K562 (cell line): Measurements from ENCODE around the gene SLC4A2. TPM values are rescaled to one million over a fixed set of nuclear protein-coding genes. Genes with fewer than 3 reads are reported as not detected.

Experiments
- ADNP ChIP-seq: fragments of 200-800 bp; sonication (Bioruptor generic); IDR thresholded peaks from 2 replicates; pipeline ENCODE4 v1.6.1; 2016; ENCODE audit warnings: missing genetic modification characterization, missing compliant biosample characterization
- CREM ChIP-seq: IDR thresholded peaks from 2 replicates; pipeline ENCODE4 v1.6.1; 2014; ENCODE audit warnings: antibody characterized with exemption, low read depth
- ESRRA ChIP-seq: fragments of 450-650 bp; IDR thresholded peaks from 2 replicates; pipeline ENCODE4 v1.6.1; 2014; ENCODE audit warnings: low read depth, mild to moderate bottlenecking, moderate library complexity, borderline replicate concordance
- ETV1 ChIP-seq: fragments of 450-650 bp; conservative IDR thresholded peaks from 2 replicates; pipeline ENCODE4 v1.6.1; 2016; ENCODE audit warnings: missing genetic modification characterization, control low read depth, low read depth, missing compliant biosample characterization
- FOXA3 ChIP-seq, 2 experiments: fragments of 450-650 bp in 1 of 2; sonication (generic) in 1 of 2; formaldehyde crosslinking; IDR thresholded peaks in 1 of 2; conservative IDR thresholded peaks in 1 of 2; 2 replicates each; pipeline versions ENCODE4 v1.4.0 to v1.8.0; 2020 to 2022; ENCODE audit warnings: mild to moderate bottlenecking in 2 of 2, missing genetic modification reagents in 1 of 2
- KAT7 ChIP-seq: sonication (generic); formaldehyde crosslinking; IDR thresholded peaks from 2 replicates; pipeline ENCODE4 v1.8.0; 2022; ENCODE audit warnings: missing genetic modification reagents, mild to moderate bottlenecking, borderline replicate concordance
- MEIS2 ChIP-seq: fragments of 450-650 bp; IDR thresholded peaks from 2 replicates; pipeline ENCODE4 v1.6.1; 2014; ENCODE audit warnings: mild to moderate bottlenecking; ENCODE audit not compliant: partially characterized antibody
- MXI1 ChIP-seq: IDR thresholded peaks from 2 replicates; pipeline ENCODE4 v1.6.1; 2011; ENCODE audit warnings: low read depth, mild to moderate bottlenecking, improper control_type of control experiment, low read length
- NR3C1 ChIP-seq: sonication (generic); formaldehyde crosslinking; IDR thresholded peaks from 2 replicates; pipeline ENCODE4 v1.8.1; 2022; ENCODE audit warnings: missing genetic modification reagents
- RAD21 ChIP-seq, 2 experiments: fragments of 250-450 bp in 1 of 2; fragments of 450-650 bp in 1 of 2; sonication (Bioruptor Pico) in 1 of 2; formaldehyde crosslinking in 1 of 2; IDR thresholded peaks in 1 of 2; conservative IDR thresholded peaks in 1 of 2; 2 replicates each; pipeline versions ENCODE4 v1.4.0 to v1.8.0; 2020 to 2022; ENCODE audit warnings: mild to moderate bottlenecking in 2 of 2, moderate library complexity in 1 of 2
- RAD51 ChIP-seq: fragments of 450-650 bp; IDR thresholded peaks from 2 replicates; pipeline ENCODE4 v1.7.1; 2016; ENCODE audit warnings: low read depth, mild to moderate bottlenecking, borderline replicate concordance
- TBP ChIP-seq: optimal IDR thresholded peaks from 2 replicates; pipeline ENCODE3; 2011; ENCODE audit warnings: low read depth, low read length, improper control_type of control experiment
- ZBTB17 ChIP-seq: fragments of 450-650 bp; formaldehyde crosslinking; IDR thresholded peaks from 2 replicates; pipeline ENCODE4 v1.4.0; 2020; ENCODE audit warnings: mild to moderate bottlenecking
- ZNF165 ChIP-seq: fragments of 250-450 bp; sonication (Bioruptor Pico); IDR thresholded peaks from 2 replicates; pipeline ENCODE4 v1.4.0; 2020; ENCODE audit warnings: borderline replicate concordance
- ZNF696 ChIP-seq: fragments of 250-450 bp; sonication (Bioruptor Pico); conservative IDR thresholded peaks from 2 replicates; pipeline ENCODE4 v1.4.0; 2020; ENCODE audit warnings: mild to moderate bottlenecking, moderate library complexity
- polyA plus RNA-seq, 8 experiments: library from polyadenylated mRNA; depleted of rRNA in 4 of 8; stranded (reverse) in 5 of 8; unstranded in 3 of 8; fragments of >200 nt; fragmentation: Nextera tagmentation in 2 of 8; fragmentation: Illumina TruSeq in 1 of 8; extraction: Ambion mirVana in 2 of 8; extraction: Trizol in 1 of 8; gene quantifications; 2 replicates each; pipeline versions ENCODE4 v1.2.1 to v1.2.3, GENCODE V29; 2011 to 2014; ENCODE audit warnings: inconsistent platforms in 1 of 8, missing spikeins in 1 of 8
- total RNA-seq, 7 experiments: library from RNA; depleted of rRNA in 6 of 7; stranded (reverse); fragments of >200 nt in 6 of 7; fragmentation: Illumina TruSeq in 2 of 7; extraction: Trizol in 2 of 7; gene quantifications; 2 replicates each; pipeline versions ENCODE4 v1.2.1 to v1.2.3, GENCODE V29; 2011 to 2021; ENCODE audit warnings: low replicate concordance in 1 of 7
- TF ChIP-seq, protein P1 (sequence below): sonication (generic); formaldehyde crosslinking; IDR thresholded peaks from 2 replicates; pipeline ENCODE4 v1.8.1; 2023; ENCODE audit warnings: mild to moderate bottlenecking, missing genetic modification reagents
- TF ChIP-seq, protein P2 (sequence below): sonication (generic); formaldehyde crosslinking; IDR thresholded peaks from 2 replicates; pipeline ENCODE4 v1.8.1; 2023; ENCODE audit warnings: missing genetic modification reagents, mild to moderate bottlenecking, borderline replicate concordance
- TF ChIP-seq, protein P3 (sequence below): fragments of 250-450 bp; sonication (Bioruptor Pico); IDR thresholded peaks from 2 replicates; pipeline ENCODE4 v1.4.0; 2020; ENCODE audit warnings: borderline replicate concordance
- TF ChIP-seq, protein P4 (sequence below): fragments of 250-450 bp; sonication (Bioruptor Pico); IDR thresholded peaks from 2 replicates; pipeline ENCODE4 v1.8.0; 2021; ENCODE audit warnings: moderate library complexity, mild to moderate bottlenecking, inconsistent platforms

Gene SLC4A2
- total and polyA plus RNA-seq, 9 of the 15 experiments (the other 6 are each of a cell fraction or from before 2014, with no cell fraction given), result 11.4 to 375 (median 130) TPM

DNA sequence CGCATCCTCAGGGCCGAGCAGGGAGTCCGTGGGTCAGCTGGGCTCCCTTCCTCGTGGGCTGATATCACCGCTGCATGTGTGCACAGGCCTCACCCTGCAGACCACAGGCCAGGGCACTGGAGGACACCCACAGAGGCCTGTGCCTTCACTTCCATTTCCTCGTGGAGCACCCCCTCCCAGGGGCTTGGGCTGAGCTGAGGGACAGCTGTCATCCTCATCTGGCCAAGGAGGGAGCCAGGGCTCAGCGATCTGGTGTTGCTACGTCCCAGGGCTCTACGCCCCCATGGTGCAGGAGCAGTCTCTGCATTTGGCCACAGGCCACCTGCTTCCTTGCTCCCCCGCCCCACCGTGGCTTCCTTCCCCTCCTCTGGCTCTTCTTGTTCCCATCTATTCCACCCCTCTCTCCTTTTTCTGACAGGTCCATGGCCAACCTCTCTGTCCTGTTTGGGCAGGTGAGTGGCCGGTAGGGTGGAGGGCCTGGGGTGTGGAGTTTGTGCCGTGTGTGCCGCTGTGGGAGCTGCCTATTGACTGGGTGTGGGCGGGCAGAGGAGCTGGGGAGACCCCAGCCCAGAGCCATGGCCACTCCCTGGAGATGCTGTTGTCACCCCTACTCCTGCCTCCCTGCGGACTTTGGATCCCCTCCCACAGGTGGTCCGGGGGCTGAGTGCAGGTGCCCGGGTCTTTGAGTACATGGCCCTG lies 19.4 kb upstream of the SLC4A2 start (continued):
- TF ChIP-seq ETV1 (tag) (no peak), RAD51 (no peak), ZNF696 (no peak), NR3C1 (CRISPR knock-in tag) (no peak), ZBTB17 (CRISPR knock-in tag) (peak; percentile 46; the same call in 1 of the 2 replicates), RAD21 (CRISPR knock-in tag; conservative IDR thresholded peaks at IDR 0.05 in 1 of 2, IDR thresholded peaks at IDR 0.05 in 1 of 2) (no peak; a peak in 1 of 4 replicates), MXI1 (no peak), KAT7 (CRISPR knock-in tag) (0 out of 2 replicates have a peak, but pooled peaks have one; percentile 31), ZNF165 (CRISPR knock-in tag) (0 out of 2 replicates have a peak, but pooled peaks have one; percentile 44), FOXA3 (CRISPR knock-in tag; conservative IDR thresholded peaks at IDR 0.05 in 1 of 2, IDR thresholded peaks at IDR 0.05 in 1 of 2) (peak in 1 of 2 experiments; percentile 11; a peak in 1 of 4 replicates), MEIS2 (peak; percentile 46), ADNP (tag) (no peak), ESRRA (no peak), CREM (no peak), TBP (no peak)
- TF ChIP-seq, protein P1, sequence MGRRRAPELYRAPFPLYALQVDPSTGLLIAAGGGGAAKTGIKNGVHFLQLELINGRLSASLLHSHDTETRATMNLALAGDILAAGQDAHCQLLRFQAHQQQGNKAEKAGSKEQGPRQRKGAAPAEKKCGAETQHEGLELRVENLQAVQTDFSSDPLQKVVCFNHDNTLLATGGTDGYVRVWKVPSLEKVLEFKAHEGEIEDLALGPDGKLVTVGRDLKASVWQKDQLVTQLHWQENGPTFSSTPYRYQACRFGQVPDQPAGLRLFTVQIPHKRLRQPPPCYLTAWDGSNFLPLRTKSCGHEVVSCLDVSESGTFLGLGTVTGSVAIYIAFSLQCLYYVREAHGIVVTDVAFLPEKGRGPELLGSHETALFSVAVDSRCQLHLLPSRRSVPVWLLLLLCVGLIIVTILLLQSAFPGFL (CRISPR knock-in tag), result peak; percentile 89; the same call in 1 of the 2 replicates
- TF ChIP-seq, protein P2, sequence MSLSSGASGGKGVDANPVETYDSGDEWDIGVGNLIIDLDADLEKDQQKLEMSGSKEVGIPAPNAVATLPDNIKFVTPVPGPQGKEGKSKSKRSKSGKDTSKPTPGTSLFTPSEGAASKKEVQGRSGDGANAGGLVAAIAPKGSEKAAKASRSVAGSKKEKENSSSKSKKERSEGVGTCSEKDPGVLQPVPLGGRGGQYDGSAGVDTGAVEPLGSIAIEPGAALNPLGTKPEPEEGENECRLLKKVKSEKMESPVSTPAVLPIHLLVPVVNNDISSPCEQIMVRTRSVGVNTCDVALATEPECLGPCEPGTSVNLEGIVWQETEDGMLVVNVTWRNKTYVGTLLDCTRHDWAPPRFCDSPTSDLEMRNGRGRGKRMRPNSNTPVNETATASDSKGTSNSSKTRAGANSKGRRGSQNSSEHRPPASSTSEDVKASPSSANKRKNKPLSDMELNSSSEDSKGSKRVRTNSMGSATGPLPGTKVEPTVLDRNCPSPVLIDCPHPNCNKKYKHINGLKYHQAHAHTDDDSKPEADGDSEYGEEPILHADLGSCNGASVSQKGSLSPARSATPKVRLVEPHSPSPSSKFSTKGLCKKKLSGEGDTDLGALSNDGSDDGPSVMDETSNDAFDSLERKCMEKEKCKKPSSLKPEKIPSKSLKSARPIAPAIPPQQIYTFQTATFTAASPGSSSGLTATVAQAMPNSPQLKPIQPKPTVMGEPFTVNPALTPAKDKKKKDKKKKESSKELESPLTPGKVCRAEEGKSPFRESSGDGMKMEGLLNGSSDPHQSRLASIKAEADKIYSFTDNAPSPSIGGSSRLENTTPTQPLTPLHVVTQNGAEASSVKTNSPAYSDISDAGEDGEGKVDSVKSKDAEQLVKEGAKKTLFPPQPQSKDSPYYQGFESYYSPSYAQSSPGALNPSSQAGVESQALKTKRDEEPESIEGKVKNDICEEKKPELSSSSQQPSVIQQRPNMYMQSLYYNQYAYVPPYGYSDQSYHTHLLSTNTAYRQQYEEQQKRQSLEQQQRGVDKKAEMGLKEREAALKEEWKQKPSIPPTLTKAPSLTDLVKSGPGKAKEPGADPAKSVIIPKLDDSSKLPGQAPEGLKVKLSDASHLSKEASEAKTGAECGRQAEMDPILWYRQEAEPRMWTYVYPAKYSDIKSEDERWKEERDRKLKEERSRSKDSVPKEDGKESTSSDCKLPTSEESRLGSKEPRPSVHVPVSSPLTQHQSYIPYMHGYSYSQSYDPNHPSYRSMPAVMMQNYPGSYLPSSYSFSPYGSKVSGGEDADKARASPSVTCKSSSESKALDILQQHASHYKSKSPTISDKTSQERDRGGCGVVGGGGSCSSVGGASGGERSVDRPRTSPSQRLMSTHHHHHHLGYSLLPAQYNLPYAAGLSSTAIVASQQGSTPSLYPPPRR (CRISPR knock-in tag), result peak; percentile 9; the same call in 1 of the 2 replicates
- TF ChIP-seq, protein P3, sequence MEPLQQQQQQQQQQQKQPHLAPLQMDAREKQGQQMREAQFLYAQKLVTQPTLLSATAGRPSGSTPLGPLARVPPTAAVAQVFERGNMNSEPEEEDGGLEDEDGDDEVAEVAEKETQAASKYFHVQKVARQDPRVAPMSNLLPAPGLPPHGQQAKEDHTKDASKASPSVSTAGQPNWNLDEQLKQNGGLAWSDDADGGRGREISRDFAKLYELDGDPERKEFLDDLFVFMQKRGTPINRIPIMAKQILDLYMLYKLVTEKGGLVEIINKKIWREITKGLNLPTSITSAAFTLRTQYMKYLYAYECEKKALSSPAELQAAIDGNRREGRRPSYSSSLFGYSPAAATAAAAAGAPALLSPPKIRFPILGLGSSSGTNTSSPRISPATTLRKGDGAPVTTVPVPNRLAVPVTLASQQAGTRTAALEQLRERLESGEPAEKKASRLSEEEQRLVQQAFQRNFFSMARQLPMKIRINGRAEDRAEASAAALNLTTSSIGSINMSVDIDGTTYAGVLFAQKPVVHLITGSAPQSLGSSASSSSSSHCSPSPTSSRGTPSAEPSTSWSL (CRISPR knock-in tag), result 0 out of 2 replicates have a peak, but pooled peaks have one; percentile 16
- TF ChIP-seq, protein P4, sequence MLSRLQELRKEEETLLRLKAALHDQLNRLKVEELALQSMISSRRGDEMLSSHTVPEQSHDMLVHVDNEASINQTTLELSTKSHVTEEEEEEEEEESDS (CRISPR knock-in tag), result no peak
